OCI-LY3 (cell line): ENCODE results near the gene GJA5.

ENCODE experiments used
- EZH2phosphoT487 ChIP-seq: fragments of 200-600 bp; shearing (Covaris generic); IDR thresholded peaks from 2 replicates; pipeline ENCODE4 v1.6.1; 2018; ENCODE audit warnings: antibody characterized with exemption, mixed run types, low read depth
- TF ChIP-seq, protein P1 (sequence below): fragments of 200-600, 300-600 bp; sonication (generic); IDR thresholded peaks from 2 replicates; pipeline ENCODE4 v1.5.1; 2014; ENCODE audit warnings: antibody characterized with exemption, low read length, low read depth

DNA sequence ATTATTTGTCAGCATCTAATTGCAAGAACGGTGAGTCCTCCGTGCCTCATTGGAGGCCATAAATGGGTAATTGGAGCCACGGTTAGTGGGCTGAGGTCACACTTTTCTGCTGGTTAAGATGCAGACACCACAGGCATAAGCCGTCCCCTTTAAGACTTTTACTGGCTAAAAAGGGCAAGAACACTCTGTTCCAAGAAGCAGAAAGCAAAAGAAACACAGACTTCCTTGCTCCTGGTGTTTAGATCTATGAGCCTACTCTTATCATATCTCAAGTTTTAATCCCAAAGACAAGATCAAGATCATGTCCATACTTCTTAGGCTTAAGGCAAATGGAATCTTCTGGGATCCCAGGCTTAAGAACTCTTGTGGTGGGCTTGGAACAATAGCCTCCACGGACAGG lies 17.3 kb upstream of the GJA5 start:
- TF ChIP-seq, protein P1, sequence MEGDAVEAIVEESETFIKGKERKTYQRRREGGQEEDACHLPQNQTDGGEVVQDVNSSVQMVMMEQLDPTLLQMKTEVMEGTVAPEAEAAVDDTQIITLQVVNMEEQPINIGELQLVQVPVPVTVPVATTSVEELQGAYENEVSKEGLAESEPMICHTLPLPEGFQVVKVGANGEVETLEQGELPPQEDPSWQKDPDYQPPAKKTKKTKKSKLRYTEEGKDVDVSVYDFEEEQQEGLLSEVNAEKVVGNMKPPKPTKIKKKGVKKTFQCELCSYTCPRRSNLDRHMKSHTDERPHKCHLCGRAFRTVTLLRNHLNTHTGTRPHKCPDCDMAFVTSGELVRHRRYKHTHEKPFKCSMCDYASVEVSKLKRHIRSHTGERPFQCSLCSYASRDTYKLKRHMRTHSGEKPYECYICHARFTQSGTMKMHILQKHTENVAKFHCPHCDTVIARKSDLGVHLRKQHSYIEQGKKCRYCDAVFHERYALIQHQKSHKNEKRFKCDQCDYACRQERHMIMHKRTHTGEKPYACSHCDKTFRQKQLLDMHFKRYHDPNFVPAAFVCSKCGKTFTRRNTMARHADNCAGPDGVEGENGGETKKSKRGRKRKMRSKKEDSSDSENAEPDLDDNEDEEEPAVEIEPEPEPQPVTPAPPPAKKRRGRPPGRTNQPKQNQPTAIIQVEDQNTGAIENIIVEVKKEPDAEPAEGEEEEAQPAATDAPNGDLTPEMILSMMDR, result no peak
- no peak for TF ChIP-seq EZH2phosphoT487
